ENCODE measurements around the gene FLT3LG. TPM values are rescaled to one million over a fixed set of nuclear protein-coding genes. Genes with fewer than 3 reads are reported as not detected.
"Not testable (repeated sequence)": the region's sequence is repeated elsewhere in the genome, so short reads cannot be mapped to it uniquely, and the experiment has no call there.

FLT3LG gene
- total RNA-seq, 1 experiment from 2014 or later, result 1.0 TPM

DNA sequence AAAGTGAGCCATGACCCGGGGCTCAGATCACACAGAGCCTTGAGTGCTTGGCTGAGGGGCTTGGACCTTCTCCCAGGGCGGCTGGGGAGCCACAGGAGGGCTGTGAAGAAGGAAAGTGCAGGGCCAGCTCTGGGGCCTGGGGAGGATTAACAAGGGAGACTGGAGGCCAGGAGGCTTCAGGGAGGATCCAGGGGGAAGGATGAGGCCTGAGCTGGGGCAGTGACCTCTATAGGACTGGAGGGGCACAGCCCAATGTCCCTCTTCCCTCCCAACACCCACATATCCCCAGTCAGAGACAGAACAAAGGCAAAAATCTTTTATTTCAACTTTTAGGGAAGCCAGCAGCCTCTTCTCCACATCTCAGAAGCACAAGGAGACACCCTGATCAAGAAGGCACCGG is 28.0 kb upstream of the FLT3LG start:
- H3K9me3 ChIP-seq (replicated peaks), result no peaks in the 10 kb centered on the region
- no peak overlapping the region for H3K4me3 ChIP-seq
- no peak overlapping the region for H3K27ac ChIP-seq
- H3K27me3 ChIP-seq, result no peaks in the 10 kb centered on the region
- peaks cover 6% of the 10 kb centered on the region; the same call in 1 of the 2 replicates for H3K36me3 ChIP-seq
- H3K4me1 ChIP-seq, result no peaks in the 10 kb centered on the region
- DNase-seq, result no peak

DNA sequence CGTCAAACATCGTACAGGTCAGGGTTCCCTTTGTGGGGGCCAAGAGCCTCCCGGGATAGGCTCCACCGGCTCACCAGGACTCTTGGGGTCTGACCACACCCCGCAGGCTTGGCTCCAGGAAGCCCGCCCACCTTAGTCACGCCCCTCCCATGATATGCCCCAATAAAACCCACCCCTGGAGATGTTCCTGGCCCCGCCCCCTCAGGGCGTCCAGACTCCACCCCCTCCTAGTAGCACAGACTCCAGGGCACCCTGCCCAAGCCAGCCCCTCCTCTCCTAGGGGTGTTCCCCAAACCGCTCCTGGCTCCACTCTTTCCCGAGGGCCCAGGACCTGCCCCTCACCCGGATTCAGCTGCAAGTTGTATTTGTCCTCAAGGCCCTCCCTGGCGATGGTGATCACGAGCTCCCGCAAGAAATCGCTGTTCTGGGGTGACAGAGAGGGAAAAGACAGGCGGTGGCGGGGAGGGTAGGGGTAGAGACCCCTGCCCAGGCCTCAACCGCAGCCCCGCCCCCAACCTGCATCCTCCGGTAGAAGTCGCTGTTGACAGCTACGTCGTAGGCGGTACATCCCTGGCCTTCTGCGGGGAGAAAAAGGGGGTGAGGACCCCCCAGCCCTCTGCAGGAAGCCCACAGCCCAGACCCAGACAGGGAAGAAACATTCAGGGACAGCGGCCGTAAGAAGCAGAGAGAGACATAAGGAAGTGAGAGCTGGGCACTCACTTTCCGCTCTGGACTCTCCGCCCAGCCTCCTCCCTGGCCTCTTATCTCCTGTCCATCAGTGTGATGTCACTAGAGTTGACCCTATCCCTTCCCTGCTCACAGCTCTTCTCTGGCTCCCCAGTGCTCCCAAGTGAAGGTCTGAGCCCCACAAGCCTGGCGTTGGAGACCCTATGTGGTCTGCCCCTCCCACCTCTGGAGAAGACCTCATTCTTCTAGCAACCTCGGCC is 26.3 kb upstream of the FLT3LG start:
- DNase-seq, result peak; percentile 74 to 75
- Histone ChIP-seq H3K27me3 (no peaks in the 10 kb centered on the region), H3K9me3 (replicated peaks) (no peaks in the 10 kb centered on the region), H3K36me3 (peaks cover 6% of the 10 kb centered on the region; the same call in 1 of the 2 replicates), H3K4me1 (no peaks in the 10 kb centered on the region), H3K4me3 (no peak overlapping the region), H3K27ac (no peak overlapping the region)

DNA sequence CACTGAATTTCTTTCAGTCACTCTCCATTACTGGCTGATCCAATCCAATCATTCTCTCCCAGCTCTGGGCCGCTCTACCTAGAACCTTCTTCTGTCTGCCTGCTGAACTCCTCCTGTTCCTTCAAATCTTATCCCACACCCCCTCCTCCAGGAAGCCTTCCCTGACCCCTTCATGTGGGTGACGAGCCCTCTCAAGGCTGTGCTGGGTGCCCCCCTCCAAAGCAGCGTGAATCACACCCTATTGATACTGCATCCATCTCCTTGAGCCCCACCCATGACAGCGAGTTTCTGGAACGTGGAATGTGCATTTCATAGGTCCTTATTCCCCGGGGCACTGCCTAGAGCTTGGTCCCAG is 25.6 kb upstream of the FLT3LG start:
- no peak for DNase-seq
- Histone ChIP-seq H3K27me3 (no peaks in the 10 kb centered on the region), H3K36me3 (peaks cover 6% of the 10 kb centered on the region; the same call in 1 of the 2 replicates), H3K9me3 (replicated peaks) (no peaks in the 10 kb centered on the region), H3K4me1 (no peaks in the 10 kb centered on the region), H3K4me3 (no peak overlapping the region), H3K27ac (no peak overlapping the region)

DNA sequence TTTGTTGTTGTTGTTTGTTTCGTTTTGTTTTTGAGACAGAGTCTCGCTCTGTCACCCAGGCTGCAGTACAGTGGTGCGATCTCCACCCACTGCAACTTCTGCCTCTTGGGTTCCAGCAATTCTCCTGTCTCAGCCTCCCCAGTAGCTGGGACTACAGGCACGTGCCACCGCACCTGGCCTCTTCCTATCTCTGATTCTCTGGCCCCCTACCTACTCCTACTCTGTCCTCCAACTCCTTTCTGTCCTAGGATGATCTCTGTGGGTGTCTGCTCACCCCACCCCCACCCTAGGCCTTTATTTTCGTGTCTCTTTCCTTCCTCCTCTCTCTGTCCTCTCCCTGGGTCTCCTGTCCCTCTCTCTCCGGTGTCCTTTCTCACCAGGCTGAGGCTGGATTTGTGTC is 23.6 kb upstream of the FLT3LG start:
- H3K27ac ChIP-seq, result no peak overlapping the region
- H3K4me1 ChIP-seq, result no peaks in the 10 kb centered on the region; the same call in 1 of the 2 replicates
- H3K27me3 ChIP-seq, result no peaks in the 10 kb centered on the region
- no peak overlapping the region for H3K4me3 ChIP-seq
- no peak for DNase-seq
- peaks cover 6% of the 10 kb centered on the region; the same call in 1 of the 2 replicates for H3K36me3 ChIP-seq
- no peaks in the 10 kb centered on the region for H3K9me3 ChIP-seq (replicated peaks)

DNA sequence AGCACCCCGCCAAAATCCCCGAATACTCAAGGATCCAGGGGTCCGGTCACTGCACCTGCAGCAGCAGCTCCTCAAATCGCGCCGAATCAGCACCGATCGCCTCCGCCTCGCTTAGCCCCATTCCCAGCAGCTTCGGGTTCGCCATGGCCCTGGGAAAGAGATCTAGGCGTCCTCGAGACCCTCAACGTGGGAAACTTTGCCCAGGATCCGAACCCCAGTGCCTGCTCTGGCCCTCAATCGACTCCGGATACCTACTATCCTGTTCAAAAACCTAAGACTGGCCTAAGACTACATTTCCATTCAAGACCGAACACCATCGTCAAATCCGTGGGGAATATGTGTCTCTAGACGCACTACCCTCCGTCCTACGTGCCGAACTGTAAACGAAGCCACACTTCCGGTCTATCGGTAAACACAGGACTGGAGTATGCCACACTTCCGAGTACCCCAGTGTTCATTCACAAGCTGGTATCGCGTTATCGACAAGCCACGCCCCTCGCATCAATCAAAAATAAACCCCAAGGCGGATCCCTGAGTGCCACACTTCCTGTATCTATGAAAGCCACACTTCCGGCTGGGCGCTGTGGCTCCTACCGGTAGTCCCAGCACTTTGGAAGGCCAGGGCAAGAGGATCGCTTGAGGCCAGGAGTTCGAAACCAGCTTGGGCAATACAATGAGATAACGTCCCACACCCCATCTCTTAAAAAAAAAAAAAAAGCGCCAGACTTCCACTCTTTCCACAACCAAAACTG is 22.4 kb upstream of the FLT3LG start, which contains the start of gene PIH1D1:
Gene PIH1D1 (minus strand): TSS at position 385 of the 752 bp plus-strand sequence. CDS start 240 bp downstream, at position 145.
- Histone ChIP-seq H3K4me3 (peak within 1 kb of the TSS; percentile 94), H3K27ac (peak within 1 kb of the TSS; percentile 91), H3K9me3 (replicated peaks) (no peaks in the 10 kb centered on the region), H3K27me3 (no peaks in the 10 kb centered on the region), H3K4me1 (no peaks in the 10 kb centered on the region; the same call in 1 of the 2 replicates), H3K36me3 (peaks cover 6% of the 10 kb centered on the region; the same call in 1 of the 2 replicates)
- DNase-seq, result peak; percentile 99 to 100

DNA sequence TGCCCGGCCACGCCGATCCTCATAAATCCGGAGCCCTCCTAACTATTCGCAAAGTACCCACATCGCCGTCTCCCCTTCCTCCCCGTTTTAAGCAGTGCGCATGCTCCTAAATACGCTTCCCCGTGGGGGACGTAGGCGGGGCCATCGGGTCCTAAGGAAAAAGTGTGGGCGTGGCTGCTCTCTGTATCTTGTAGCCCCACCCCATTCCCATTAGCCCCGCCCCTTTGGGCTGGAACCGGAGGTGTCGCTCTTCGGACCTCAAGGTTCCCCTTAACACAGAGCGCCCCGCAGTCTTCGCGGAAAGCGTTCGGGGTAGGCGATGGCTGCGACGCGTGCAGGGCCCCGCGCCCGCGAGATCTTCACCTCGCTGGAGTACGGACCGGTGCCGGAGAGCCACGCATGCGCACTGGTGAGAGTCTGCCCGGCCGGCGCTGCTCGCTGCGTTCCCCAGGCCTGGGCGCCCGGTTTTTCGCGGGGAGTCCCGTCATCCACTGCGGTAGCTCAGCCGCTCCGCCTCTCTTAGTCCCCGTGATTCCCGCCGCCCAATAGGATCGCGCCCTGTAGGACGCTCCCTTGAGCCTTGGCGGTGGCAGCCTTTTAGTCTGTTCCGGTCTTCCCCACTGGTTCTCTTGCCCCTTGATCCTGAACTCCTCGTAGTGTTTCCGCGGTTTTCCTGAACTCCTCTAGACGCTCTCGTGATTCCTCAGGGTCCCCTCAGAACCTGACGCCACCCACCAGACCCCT is 20.8 kb upstream of the FLT3LG start, which contains the start of gene ALDH16A1:
Gene ALDH16A1 (plus strand): TSS at position 213 of the 744 bp plus-strand sequence. CDS start 107 bp downstream, at position 320.
- Histone ChIP-seq H3K27ac (peak within 1 kb of the TSS; percentile 91), H3K27me3 (no peaks in the 10 kb centered on the region), H3K9me3 (replicated peaks) (no peaks in the 10 kb centered on the region), H3K4me1 (no peaks in the 10 kb centered on the region; the same call in 1 of the 2 replicates), H3K36me3 (peaks cover 5% of the 10 kb centered on the region; the same call in 1 of the 2 replicates), H3K4me3 (peak within 1 kb of the TSS; percentile 67)
- DNase-seq, result peak; percentile 98 to 99

DNA sequence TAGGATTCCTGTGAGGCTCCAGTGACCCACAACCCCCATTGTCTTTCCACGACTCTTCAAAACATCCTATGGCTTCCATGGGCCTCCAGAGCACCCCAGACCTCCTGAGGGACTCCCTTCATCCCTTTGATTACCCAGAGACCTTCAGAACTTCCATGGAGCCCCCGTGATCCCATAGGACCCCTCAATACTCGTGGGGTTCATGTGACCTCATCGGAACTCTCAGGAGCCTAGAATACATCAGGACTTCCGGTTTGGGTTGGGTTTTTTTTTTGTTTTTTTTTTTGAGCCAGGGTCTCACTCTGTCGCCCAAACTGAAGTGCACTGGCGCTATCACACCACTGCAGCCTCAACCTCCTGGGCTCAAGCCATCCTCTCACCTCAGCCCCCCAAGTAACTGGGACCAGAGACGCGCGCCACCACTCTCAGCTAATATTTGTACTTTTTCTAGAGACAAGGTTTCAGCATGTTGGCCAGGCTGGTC is 20.2 kb upstream of the FLT3LG start:
- DNase-seq, result no peak
- Histone ChIP-seq H3K4me3 (peak overlapping the region; percentile 67), H3K27ac (peak overlapping the region; percentile 91), H3K9me3 (replicated peaks) (no peaks in the 10 kb centered on the region), H3K4me1 (no peaks in the 10 kb centered on the region; the same call in 1 of the 2 replicates), H3K27me3 (no peaks in the 10 kb centered on the region), H3K36me3 (no peaks in the 10 kb centered on the region)

DNA sequence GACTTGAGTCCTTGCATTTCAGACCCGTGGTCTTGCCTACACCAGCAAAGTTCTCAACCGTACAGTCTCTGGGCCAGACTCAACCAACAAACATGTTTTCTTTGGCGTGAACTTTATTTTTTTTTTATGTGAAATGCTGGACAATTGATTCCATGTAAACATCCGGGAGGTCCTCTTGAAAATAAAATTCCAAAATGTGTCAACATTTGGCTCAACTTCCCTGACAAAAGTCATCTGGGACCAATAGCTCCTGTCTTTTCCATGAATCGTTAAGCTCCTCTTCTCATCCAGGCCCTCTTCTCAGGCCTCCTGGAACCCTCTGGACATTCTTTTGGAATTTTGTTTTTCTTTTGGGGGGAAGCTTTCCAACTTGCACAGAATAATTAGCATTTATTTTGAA is 18.2 kb upstream of the FLT3LG start:
- Histone ChIP-seq H3K36me3 (no peaks in the 10 kb centered on the region), H3K27ac (no peak overlapping the region), H3K4me1 (no peaks in the 10 kb centered on the region; the same call in 1 of the 2 replicates), H3K27me3 (no peaks in the 10 kb centered on the region), H3K4me3 (no peak overlapping the region), H3K9me3 (replicated peaks) (no peaks in the 10 kb centered on the region)
- no peak for DNase-seq

DNA sequence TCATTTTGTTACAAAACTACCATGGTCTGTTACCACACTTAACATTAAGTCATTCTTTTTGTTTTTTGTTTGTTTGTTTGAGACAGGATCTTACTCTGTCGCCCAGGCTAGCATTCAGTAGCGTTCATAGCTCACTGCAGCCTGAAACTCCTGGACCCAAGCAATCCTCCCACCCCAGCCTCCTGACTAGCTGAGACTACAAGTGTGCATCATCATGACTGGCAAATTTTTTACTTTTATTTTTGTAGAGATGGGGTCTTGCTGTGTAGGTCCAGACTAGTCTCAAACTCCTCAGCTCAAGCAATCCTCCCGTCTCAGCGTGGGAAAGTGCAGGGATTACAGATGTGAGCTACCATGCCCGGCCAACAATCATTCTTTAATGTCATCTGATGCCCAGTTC is 17.7 kb upstream of the FLT3LG start:
- no peaks in the 10 kb centered on the region; the same call in 1 of the 2 replicates for H3K4me1 ChIP-seq
- no peak for DNase-seq
- no peaks in the 10 kb centered on the region for H3K9me3 ChIP-seq (replicated peaks)
- no peak overlapping the region for H3K27ac ChIP-seq
- H3K4me3 ChIP-seq, result no peak overlapping the region
- no peaks in the 10 kb centered on the region for H3K36me3 ChIP-seq
- H3K27me3 ChIP-seq, result no peaks in the 10 kb centered on the region

DNA sequence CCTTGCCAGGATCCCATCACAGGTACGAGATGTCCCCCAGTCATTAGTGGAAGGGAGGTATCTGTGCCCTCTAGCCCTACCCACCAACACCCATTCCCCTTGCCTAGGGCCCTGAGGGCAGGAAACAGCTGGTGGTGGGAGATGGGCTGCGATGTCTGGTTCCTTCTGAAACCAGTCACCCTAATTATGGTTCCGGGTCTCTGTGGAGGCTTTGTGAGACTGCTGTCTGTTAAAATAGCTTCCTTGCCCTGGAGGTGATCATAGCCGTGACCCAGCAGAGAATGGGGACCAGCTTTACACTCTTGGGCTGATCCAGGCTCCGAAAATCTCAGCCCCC is 15.5 kb upstream of the FLT3LG start:
- H3K27ac ChIP-seq, result no peak overlapping the region
- H3K36me3 ChIP-seq, result no peaks in the 10 kb centered on the region
- no peak overlapping the region for H3K4me3 ChIP-seq
- DNase-seq, result no peak
- no peaks in the 10 kb centered on the region for H3K27me3 ChIP-seq
- no peaks in the 10 kb centered on the region; the same call in 1 of the 2 replicates for H3K4me1 ChIP-seq
- no peaks in the 10 kb centered on the region for H3K9me3 ChIP-seq (replicated peaks)

DNA sequence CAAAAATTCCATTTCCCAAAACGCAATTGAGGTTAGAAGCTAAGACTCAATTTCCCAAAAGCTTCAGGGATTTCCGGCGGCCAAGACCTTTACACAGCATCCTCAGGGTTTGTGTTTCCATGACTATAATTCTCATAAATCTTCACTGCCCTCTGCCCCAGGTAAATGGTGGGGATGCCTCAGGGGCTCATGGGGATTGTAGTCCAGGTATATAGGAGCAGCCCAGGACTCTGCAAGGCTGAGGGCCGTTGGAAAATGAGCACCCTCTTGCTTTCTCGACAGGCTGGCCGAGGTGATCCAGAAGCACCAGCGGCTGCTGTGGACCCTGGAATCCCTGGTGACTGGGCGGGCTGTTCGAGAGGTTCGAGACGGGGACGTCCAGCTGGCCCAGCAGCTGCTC is 14.6 kb upstream of the FLT3LG start:
- Histone ChIP-seq H3K4me1 (no peaks in the 10 kb centered on the region), H3K27ac (no peak overlapping the region), H3K36me3 (no peaks in the 10 kb centered on the region), H3K4me3 (no peak overlapping the region), H3K9me3 (replicated peaks) (no peaks in the 10 kb centered on the region), H3K27me3 (no peaks in the 10 kb centered on the region)
- no peak for DNase-seq

DNA sequence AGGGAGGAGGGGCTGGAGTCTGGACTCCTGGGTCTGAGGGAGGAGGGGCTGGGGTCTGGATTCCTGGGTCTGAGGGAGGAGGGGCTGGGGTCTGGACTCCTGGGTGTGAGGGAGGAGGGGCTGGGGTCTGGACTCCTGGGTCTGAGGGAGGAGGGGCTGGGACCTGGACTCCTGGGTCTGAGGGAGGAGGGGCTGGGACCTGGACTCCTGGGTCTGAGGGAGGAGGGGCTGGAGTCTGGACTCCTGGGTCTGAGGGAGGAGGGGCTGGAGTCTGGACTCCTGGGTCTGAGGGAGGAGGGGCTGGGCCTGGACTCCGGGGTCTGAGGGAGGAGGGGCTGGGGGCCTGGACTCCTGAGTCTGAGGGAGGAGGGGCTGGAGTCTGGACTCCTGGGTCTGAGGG is 12.9 kb upstream of the FLT3LG start:
- not testable (repeated sequence) for H3K4me1 ChIP-seq; H3K4me3 ChIP-seq; H3K36me3 ChIP-seq; H3K27ac ChIP-seq; DNase-seq; H3K9me3 ChIP-seq (replicated peaks); H3K27me3 ChIP-seq

DNA sequence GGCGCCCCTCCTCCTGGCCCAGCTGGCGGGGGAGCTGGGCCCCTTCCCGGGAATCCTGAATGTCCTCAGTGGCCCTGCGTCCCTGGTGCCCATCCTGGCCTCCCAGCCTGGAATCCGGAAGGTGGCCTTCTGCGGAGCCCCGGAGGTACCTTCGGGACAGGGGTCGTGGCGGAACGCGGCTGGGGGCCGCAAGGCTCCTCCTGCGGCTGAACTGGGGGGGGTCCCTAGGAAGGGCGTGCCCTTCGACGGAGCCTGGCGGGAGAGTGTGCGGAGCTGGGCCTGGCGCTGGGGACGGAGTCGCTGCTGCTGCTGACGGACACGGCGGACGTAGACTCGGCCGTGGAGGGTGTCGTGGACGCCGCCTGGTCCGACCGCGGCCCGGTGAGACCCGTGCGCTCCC is 12.4 kb upstream of the FLT3LG start:
- H3K4me3 ChIP-seq, result no peak overlapping the region
- no peaks in the 10 kb centered on the region for H3K4me1 ChIP-seq
- no peaks in the 10 kb centered on the region for H3K27me3 ChIP-seq
- H3K36me3 ChIP-seq, result no peaks in the 10 kb centered on the region
- no peak for DNase-seq
- H3K27ac ChIP-seq, result no peak overlapping the region
- H3K9me3 ChIP-seq (replicated peaks), result no peaks in the 10 kb centered on the region

DNA sequence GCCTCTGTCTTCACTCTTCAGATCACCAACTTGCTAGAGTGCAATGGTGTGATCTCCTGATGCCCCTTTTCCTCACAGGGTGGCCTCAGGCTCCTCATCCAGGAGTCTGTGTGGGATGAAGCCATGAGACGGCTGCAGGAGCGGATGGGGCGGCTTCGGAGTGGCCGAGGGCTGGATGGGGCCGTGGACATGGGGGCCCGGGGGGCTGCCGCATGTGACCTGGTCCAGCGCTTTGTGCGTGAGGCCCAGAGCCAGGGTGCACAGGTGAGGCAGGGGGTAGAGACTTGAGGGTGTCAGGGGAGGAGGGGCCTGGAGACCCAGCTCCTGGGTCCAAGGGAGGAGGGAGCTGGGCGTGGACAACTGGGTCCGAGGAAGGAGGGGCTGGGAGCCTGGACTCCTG is 11.5 kb upstream of the FLT3LG start:
- H3K36me3 ChIP-seq, result no peaks in the 10 kb centered on the region
- no peaks in the 10 kb centered on the region for H3K9me3 ChIP-seq (replicated peaks)
- H3K27me3 ChIP-seq, result no peaks in the 10 kb centered on the region
- H3K4me3 ChIP-seq, result no peak overlapping the region
- no peak overlapping the region for H3K27ac ChIP-seq
- DNase-seq, result no peak
- no peaks in the 10 kb centered on the region for H3K4me1 ChIP-seq

Measured in SJCRH30 (cell line).